ENCODE data around the gene RLN3. TPM values are rescaled to one million over a fixed set of nuclear protein-coding genes. Genes with fewer than 3 reads are reported as not detected.
A peak's percentile ranks its signal among the peaks of the same experiment; 100 is the strongest.
"Not testable (repeated sequence)": the region's sequence is repeated elsewhere in the genome, so short reads cannot be mapped to it uniquely, and the experiment has no call there.

The RLN3 gene
- total RNA-seq, 8 experiments from 2014 or later = not detected

DNA sequence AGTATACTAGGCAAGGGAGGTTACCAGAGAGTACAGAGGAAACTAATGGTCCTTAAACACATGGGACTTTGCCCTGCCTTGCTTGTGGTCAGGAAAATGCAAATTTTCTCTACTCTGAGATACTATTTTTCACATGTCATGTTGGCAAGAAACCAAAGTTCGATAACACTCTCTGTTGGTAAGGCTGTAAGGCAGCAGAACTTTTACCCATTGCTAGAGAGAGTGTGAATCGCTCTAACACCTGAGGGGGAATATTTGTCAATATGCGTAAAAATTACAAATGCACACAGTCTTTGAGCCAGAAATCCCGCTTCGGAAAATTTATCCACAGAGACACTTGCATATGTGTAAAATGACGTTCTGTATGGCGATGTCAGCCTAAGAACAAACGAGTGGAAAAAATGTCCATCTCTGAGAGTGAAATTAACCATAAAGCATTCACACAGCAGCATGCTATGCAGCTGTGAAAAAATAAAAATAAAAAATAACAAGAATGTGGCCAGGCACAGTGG lies 12.4 kb upstream of the RLN3 start:
- in situ Hi-C loops (cut with MboI; ENCODE audit: low pct_unique_long_range_greater_than_20kb in 2 of 9, low sequenced_read_pairs in 9 of 9, unreplicated experiment in 9 of 9) = no loop called here
- Histone ChIP-seq H3K4me3 (no peak overlapping the region), H3K4me1 (replicated peaks in 1 of 2) (no peaks in the 10 kb centered on the region), H3K27ac (no peak overlapping the region)
- 6 to 92% (median 83%) methylated on average over 2 to 8 of the region's 8 CpGs; no CpG with 5 or more reads in 1 of the 10 experiments for WGBS, 10 experiments
- peak in 3 of 8 experiments; percentile 84 to 95 (median 92) for ATAC-seq (replicated peaks in 6 of 8)

DNA sequence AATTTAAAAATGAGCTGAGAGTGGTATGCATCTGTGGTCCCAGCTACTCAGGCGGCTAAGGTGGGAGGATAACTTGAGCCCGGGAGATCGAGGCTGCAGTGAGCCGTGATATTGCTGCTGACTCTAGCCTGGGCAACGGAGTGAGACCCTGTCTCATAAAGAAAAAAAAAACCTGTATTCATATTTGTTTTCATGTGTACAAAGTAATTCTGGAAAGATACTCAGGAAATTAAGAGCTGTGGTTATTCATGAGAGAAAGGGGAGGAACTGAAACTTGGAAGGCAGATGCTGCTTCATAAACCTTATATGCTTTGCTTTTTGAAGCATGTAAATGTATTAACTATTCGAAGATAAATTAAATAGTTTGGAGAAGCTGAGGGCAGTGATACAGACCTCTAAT lies 8.8 kb upstream of the RLN3 start:
- H3K4me1 ChIP-seq (replicated peaks in 1 of 2) = no peaks in the 10 kb centered on the region
- 44 to 100% (median 78%) methylated on average over 1 to 6 of the region's 6 CpGs for WGBS, 10 experiments
- no peak overlapping the region for H3K4me3 ChIP-seq
- ATAC-seq (replicated peaks in 6 of 8) = no peak
- no peak overlapping the region for H3K27ac ChIP-seq
- in situ Hi-C loops (cut with MboI; ENCODE audit: low pct_unique_long_range_greater_than_20kb in 2 of 9, low sequenced_read_pairs in 9 of 9, unreplicated experiment in 9 of 9) = no loop called here

DNA sequence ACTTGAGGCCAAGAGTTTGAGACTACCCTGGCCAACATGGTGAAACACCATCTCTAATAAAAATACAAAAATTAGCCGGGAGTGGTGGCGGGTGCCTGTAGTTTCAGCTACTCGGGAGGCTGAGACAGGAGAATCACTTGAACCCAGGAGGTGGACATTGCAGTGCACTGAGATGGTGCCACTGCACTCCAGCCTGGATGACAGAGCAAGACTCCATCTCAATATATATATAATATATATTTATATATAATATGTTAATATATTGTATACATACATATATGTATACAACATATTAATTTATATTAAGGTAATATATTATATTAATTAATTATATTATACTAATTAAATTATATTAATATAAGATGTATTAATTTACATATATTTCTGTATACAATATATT lies 8.2 kb upstream of the RLN3 start:
- H3K4me3 ChIP-seq; H3K4me1 ChIP-seq (replicated peaks in 1 of 2); in situ Hi-C loops (cut with MboI; ENCODE audit: low pct_unique_long_range_greater_than_20kb in 2 of 9, low sequenced_read_pairs in 9 of 9, unreplicated experiment in 9 of 9); ATAC-seq (replicated peaks in 6 of 8); H3K27ac ChIP-seq: not testable (repeated sequence)
- WGBS, 10 experiments = 49 to 100% (median 100%) methylated on average over 1 to 3 of the region's 3 CpGs; no CpG with 5 or more reads in 7 of the 10 experiments

DNA sequence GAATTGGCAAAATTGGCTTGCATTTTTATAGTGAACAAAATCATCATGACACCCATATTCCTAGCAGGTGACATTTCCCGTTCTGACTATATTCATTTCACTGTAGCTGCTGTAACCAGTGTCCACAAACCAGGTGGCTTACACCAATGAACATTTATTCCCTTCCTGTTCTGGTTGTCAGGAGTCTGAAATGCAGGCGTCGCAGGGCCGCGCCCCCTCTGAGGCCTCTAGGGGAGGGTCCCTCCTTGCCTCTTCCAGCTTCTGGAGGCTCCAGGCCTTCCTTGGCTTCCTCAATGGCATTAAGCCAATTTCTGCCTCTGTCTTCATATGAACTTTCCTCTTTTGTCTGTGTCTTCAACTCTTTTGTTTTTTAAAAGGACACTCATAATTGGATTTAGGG lies 6.5 kb upstream of the RLN3 start:
- in situ Hi-C loops (cut with MboI; ENCODE audit: low pct_unique_long_range_greater_than_20kb in 2 of 9, low sequenced_read_pairs in 9 of 9, unreplicated experiment in 9 of 9) = no loop called here
- no peaks in the 10 kb centered on the region for H3K4me1 ChIP-seq (replicated peaks in 1 of 2)
- ATAC-seq (replicated peaks in 6 of 8) = no peak

DNA sequence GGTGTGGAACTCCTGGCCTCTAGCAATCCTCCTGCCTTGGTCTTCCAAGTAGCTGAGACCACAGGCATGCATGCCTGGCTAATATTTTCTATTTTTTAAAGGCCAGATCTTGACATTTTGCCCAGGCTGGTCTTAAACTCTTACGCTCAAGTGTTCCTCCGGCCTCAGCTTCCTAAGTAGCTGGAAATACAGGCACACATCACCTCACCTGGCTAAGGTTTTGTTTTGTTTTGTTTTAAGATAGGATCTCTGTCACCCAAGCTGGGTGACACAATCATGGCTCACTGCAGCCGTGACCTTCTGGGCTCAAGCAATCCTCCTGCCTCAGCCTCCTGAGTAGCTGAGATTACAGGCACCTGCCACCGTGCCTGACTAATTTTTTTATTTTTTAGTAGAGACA lies 5.5 kb upstream of the RLN3 start:
- no peak overlapping the region for H3K4me3 ChIP-seq
- ATAC-seq (replicated peaks in 6 of 8) = no peak
- no peaks in the 10 kb centered on the region for H3K4me1 ChIP-seq (replicated peaks in 1 of 2)
- in situ Hi-C loops (cut with MboI; ENCODE audit: low pct_unique_long_range_greater_than_20kb in 2 of 9, low sequenced_read_pairs in 9 of 9, unreplicated experiment in 9 of 9) = no loop called here
- H3K27ac ChIP-seq = no peak overlapping the region
- 80 to 100% (median 95%) methylated on average over 1 to 3 of the region's 4 CpGs; no CpG with 5 or more reads in 2 of the 10 experiments for WGBS, 10 experiments

More for the DNA sequence above, 6.5 kb upstream of the RLN3 start:
- 50 to 91% (median 83%) methylated on average over 1 to 5 of the region's 5 CpGs; no CpG with 5 or more reads in 4 of the 10 experiments for WGBS, 10 experiments
- Histone ChIP-seq H3K4me3 (no peak overlapping the region), H3K27ac (no peak overlapping the region)

DNA sequence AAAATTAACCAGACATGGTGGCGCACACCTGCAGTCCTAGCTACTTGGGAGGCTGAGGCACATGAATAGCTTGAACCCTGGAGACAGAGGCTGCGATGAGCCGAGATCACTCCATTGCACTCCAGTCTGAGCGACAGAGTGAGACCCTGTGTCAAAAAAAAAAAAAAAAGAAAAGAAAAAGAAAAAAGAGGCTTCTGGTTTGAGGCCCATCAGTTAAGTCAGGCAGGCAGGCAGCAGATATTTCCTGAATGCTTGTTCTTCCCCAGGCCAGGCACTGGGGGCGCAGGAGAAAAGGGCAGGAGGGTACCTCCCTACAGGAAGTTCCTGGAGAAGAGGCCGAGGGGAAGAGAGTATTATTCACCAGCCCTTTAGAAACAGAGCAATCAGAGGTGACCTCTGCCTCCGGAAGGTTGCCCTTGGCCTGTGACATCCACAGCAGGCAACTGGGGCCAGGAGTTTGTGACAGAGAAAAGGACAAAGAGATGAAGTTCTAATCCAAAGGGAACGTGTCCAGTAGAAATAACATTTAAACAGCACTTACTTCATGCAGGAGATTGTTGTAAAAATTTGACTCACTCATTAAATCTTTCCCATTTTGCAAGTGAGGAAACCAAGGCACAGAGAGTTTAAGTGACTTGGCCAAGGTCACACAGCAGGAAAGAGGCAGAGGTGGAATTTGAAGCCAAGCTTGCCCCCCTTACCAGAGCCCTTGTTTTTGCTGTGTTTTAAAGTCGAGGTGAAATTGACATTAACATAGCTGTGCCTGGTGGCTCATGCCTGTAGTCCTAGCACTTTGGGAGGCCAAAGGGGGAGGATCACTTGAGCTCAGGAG lies 4.3 kb upstream of the RLN3 start:
- Histone ChIP-seq H3K4me3 (no peak overlapping the region), H3K27ac (no peak overlapping the region), H3K4me1 (replicated peaks in 1 of 2) (no peaks in the 10 kb centered on the region)
- peak in 3 of 8 experiments; percentile 27 to 85 (median 75) for ATAC-seq (replicated peaks in 6 of 8)
- WGBS, 10 experiments = 28 to 71% (median 56%) methylated on average over 3 to 7 of the region's 9 CpGs; no CpG with 5 or more reads in 3 of the 10 experiments
- in situ Hi-C loops (cut with MboI; ENCODE audit: low pct_unique_long_range_greater_than_20kb in 2 of 9, low sequenced_read_pairs in 9 of 9, unreplicated experiment in 9 of 9) = no loop called here

DNA sequence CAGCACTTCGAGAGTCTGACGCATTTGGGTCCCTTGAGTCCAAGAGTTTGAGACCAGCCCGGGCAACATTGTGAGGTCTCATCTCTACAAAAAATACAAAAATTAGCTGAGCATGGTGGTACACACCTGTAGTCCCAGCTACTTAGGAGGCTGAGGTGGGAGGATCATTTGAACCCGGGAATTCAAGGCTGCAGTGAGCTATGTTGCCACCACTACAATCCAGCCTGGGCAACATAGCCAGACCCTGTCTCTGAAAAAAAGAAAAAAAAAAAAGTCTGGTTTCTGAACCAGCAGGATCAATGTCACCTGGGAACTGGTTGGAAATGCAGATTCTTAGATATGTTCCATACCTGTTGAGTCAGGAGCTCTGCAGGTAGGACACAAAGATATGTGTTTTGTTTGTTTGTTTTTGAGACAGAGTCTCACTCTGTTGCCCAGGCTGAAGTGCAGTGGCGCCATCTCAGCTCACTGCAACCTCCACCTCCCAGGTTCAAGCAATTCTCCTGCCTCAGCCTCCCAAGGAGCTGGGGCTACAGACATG lies 1.2 kb upstream of the RLN3 start:
- WGBS, 10 experiments = 43 to 100% (median 80%) methylated on average over 1 to 4 of the region's 5 CpGs; no CpG with 5 or more reads in 3 of the 10 experiments
- H3K4me3 ChIP-seq; H3K27ac ChIP-seq; H3K4me1 ChIP-seq (replicated peaks in 1 of 2); in situ Hi-C loops (cut with MboI; ENCODE audit: low pct_unique_long_range_greater_than_20kb in 2 of 9, low sequenced_read_pairs in 9 of 9, unreplicated experiment in 9 of 9); ATAC-seq (replicated peaks in 6 of 8): not testable (repeated sequence)

DNA sequence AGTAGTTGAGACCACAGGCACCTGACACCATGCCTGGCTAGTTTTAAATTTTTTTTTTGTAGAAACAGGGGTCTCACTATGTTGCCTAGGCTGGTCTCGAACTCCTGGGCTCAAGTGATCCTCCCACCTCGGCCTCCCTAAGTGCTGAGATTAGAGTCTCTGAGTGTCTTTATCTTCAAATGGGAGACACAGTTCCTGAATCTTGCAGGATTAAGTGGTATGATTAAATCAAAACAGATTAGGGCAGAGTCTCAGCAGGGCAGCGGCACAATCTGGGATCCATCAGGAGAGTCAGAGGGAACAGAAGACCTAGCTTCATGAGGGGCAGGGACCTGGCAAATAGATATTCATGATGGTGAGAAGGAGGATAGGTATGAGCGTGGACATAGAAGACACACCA lies 953 bp downstream of the RLN3 start:
- in situ Hi-C loops (cut with MboI; ENCODE audit: low pct_unique_long_range_greater_than_20kb in 2 of 9, low sequenced_read_pairs in 9 of 9, unreplicated experiment in 9 of 9) = no loop called here
- Histone ChIP-seq H3K27ac (no peak overlapping the region), H3K4me3 (no peak overlapping the region), H3K4me1 (replicated peaks in 1 of 2) (no peaks in the 10 kb centered on the region)
- no peak for ATAC-seq (replicated peaks in 6 of 8)
- 0 to 91% (median 66%) methylated on average over 1 to 3 of the region's 4 CpGs; no CpG with 5 or more reads in 2 of the 10 experiments for WGBS, 10 experiments

DNA sequence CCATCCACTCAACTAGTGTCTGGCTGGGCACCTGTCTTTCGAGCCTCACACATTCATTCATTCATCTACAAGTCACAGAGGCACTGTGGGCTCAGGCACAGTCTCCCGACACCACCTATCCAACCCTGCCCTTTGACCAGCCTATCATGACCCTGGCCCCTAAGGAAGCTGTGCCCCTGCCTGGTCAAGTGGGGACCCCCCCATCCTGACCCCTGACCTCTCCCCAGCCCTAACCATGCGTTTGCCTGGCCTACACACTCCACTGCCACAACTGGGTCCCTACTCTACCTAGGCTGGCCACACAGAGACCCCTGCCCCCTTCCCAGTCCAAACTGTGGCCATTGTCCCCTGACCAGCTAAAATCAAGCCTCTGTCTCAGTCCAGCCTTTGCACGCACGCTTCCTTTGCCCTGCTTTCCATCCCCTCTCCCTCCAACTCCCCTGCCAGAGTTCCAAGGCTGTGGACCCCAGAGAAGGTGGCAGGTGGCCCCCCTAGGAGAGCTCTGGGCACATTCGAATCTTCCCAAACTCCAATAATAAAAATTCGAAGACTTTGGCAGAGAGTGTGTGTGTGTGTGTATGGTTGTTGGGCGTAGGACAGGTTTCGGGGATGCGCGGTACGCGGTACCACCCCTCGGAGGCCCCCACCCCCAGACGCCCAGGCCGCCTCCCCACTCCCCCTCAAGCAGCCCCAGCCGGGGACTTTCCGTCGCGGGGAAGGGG lies 3.2 kb downstream of the RLN3 start:
- in situ Hi-C loops (cut with MboI; ENCODE audit: low pct_unique_long_range_greater_than_20kb in 2 of 9, low sequenced_read_pairs in 9 of 9, unreplicated experiment in 9 of 9) = no loop called here
- 20 to 100% (median 53%) methylated on average over 1 to 2 of the region's 20 CpGs; no CpG with 5 or more reads in 7 of the 10 experiments for WGBS, 10 experiments
- Histone ChIP-seq H3K27ac (no peak overlapping the region), H3K4me1 (replicated peaks in 1 of 2) (no peaks in the 10 kb centered on the region), H3K4me3 (peak overlapping the region; percentile 44 to 57 (median 47))
- no peak for ATAC-seq (replicated peaks in 6 of 8)

DNA sequence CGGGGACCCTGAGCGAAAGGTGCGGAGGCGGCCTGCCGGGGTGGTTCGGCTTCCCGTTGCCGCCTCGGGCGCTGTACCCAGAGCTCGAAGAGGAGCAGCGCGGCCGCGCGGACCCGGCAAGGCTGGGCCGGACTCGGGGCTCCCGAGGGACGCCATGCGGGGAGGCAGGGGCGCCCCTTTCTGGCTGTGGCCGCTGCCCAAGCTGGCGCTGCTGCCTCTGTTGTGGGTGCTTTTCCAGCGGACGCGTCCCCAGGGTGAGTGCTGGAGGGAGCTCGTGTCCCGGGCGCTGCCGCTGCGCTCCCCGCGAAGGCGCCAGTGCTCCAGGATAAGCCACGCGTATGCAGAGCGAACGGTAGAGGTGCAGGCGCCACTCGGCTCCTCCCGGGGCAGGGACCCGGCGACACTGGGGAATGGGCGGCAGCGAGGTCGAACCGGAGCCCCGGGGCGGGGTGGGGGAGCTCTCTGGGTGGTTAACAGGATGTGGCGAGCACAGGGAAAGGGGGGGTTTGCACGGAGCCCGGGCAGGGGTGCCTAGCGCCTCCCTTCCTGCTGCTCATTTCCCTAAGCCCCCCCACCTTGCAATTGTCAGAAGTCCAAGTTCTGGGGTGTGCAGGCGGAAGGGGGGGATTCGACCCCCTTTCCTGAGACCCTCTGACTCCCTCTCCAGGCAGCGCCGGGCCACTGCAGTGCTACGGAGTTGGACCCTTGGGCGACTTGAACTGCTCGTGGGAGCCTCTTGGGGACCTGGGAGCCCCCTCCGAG lies 4.0 kb downstream of the RLN3 start, which contains the start of gene IL27RA:
Gene IL27RA (plus strand): TSS at position 44 of the 762 bp plus-strand sequence. CDS start 111 bp downstream, at position 155.
- peak; percentile 84 to 91 (median 87) for ATAC-seq (replicated peaks in 6 of 8)
- in situ Hi-C loops (cut with MboI; ENCODE audit: low pct_unique_long_range_greater_than_20kb in 2 of 9, low sequenced_read_pairs in 9 of 9, unreplicated experiment in 9 of 9) = no loop called here
- H3K4me3 ChIP-seq = peak within 1 kb of the TSS; percentile 44 to 57 (median 47)
- 0 to 20% (median 0%) methylated on average over 1 to 16 of the region's 63 CpGs; no CpG with 5 or more reads in 6 of the 10 experiments for WGBS, 10 experiments
- no peak within 1 kb of the TSS for H3K27ac ChIP-seq
- H3K4me1 ChIP-seq (replicated peaks in 1 of 2) = no peaks in the 10 kb centered on the region

DNA sequence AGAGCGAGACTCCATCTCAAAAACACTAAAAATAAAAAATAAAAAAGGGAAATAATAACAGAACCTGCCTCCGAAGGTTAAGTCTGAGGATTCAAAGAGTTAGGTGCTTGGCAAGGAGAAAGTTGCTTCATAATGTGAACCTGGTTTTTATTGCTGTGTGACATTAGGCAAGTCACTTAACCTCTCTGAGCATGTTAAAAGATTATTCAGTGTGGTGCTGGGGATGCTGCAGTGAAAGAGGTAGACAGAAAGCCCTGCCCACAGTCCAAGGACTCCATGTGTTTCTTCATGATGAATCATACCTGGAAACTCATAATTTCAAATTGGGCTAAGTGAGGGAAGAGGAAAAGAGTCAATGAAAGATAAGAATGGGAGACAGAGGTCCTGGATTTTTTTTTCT lies 6.0 kb downstream of the RLN3 start:
- in situ Hi-C loops (cut with MboI; ENCODE audit: low pct_unique_long_range_greater_than_20kb in 2 of 9, low sequenced_read_pairs in 9 of 9, unreplicated experiment in 9 of 9) = no loop called here
- ATAC-seq (replicated peaks in 6 of 8) = no peak
- no peaks in the 10 kb centered on the region for H3K4me1 ChIP-seq (replicated peaks in 1 of 2)
- WGBS, 10 experiments = 71 to 100% (median 89%) methylated on average over 1 to 2 of the region's 2 CpGs; no CpG with 5 or more reads in 2 of the 10 experiments
- no peak overlapping the region for H3K4me3 ChIP-seq
- no peak overlapping the region for H3K27ac ChIP-seq

DNA sequence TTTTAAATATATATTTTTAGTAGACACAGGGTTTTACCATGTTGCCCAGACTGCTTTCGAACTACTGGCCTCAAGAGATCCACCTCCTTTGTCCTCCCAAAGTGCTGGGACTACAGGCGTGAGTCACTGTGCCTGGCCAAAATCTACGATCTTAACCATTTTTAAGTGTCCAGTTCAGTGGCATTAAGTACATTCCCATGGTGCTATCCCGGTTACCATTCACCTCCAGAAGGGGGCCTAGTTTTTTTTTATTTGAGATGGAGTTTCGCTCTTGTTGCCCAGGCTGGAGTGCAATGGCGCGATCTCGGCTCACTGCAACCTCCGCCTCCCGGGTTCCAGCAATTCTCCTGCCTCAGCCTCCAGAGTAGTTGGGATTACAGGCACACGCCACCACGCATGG lies 7.2 kb downstream of the RLN3 start:
- ATAC-seq (replicated peaks in 6 of 8); H3K4me3 ChIP-seq; H3K27ac ChIP-seq; in situ Hi-C loops (cut with MboI; ENCODE audit: low pct_unique_long_range_greater_than_20kb in 2 of 9, low sequenced_read_pairs in 9 of 9, unreplicated experiment in 9 of 9); H3K4me1 ChIP-seq (replicated peaks in 1 of 2): not testable (repeated sequence)
- 62 to 90% (median 84%) methylated on average over 2 to 11 of the region's 12 CpGs; no CpG with 5 or more reads in 5 of the 10 experiments for WGBS, 10 experiments
